ENCODE results near the gene FANCE.

The FANCE gene

DNA sequence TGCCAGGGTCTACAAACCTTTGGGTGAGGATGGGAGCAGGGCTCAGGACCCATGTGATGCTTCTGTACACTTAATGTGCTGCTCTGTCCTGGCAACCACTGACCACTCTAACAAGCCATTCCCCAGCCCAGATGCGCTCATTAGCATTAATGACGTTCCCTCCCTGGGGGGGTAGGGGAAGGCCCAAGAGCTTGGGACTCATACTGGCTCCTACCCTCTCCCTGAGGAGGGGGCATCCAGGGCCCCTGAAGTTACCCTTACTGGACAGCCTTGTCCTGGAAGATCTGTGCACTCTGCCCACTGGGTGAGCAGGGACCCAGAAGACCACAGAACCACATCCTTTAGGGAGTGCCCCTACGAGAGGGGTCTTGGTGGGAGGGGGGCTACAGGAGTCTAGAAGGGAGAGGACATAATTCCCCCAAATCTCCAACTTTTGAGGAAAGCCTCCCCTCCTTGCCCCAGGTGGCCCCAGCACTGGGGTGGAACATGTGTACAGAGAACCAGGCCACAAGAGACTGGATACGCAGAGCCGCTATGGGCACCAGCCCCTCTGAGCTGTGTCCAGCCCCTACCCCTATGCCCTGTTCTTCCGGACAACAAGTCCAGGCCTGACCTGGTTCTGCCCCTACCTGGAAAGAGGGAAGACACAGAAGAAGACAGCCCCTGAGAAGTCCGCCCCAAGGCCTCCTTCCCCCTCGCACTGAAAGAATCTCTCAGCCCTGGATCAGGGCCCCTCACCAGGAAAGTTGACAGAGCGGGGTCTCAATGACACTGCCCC lies 43.3 kb downstream of the FANCE start:
- TF ChIP-seq, protein P1, sequence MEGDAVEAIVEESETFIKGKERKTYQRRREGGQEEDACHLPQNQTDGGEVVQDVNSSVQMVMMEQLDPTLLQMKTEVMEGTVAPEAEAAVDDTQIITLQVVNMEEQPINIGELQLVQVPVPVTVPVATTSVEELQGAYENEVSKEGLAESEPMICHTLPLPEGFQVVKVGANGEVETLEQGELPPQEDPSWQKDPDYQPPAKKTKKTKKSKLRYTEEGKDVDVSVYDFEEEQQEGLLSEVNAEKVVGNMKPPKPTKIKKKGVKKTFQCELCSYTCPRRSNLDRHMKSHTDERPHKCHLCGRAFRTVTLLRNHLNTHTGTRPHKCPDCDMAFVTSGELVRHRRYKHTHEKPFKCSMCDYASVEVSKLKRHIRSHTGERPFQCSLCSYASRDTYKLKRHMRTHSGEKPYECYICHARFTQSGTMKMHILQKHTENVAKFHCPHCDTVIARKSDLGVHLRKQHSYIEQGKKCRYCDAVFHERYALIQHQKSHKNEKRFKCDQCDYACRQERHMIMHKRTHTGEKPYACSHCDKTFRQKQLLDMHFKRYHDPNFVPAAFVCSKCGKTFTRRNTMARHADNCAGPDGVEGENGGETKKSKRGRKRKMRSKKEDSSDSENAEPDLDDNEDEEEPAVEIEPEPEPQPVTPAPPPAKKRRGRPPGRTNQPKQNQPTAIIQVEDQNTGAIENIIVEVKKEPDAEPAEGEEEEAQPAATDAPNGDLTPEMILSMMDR (IDR thresholded peaks at IDR 0.05; ENCODE audit: borderline replicate concordance, insufficient read depth, low read depth, low read length): no peak
- no peak overlapping the region for H3K4me3 ChIP-seq (ENCODE audit: low read depth, low read length)

DNA sequence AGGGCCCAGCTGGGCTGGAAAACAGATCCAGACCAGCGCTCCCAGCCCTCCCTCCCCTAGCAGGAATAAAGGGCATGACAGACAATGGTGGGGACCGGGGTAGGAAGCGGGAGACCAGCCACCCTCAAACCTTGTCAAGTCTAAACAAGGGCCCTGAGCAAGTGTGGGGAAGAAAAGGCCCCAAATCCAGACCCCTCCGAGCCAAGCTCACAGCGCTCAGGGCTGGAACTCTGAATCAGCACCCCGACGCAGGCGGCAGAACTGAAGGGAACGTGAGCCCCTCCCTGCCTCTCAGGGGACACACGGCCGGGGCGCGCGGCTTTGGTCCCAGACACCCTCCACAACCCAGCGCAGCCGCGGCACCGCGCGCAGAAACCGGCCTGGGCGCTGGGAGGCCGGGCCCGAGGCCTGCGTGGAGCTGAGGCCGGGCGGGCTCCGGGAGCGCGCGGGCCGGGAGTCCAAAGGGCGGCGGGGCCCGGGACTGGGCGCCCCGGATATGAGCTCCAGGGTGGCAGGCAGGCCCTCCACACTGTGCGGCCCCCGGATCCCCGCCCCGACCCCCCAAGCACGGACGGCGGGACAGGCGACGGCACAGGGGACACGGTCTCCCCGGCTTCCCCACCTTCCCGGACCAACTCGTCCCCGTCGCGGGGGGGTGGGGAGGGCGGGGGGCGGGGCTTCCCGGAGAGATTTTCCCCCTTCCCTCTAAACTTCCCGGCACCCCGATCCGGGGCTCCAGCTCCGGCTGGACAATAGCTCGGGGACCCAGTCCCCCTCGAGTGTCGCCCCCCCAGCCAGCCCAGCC lies 44.1 kb downstream of the FANCE start:
- no peak overlapping the region for H3K4me3 ChIP-seq (ENCODE audit: low read depth, low read length)
- TF ChIP-seq, protein P1 (IDR thresholded peaks at IDR 0.05; ENCODE audit: borderline replicate concordance, insufficient read depth, low read depth, low read length): no peak

DNA sequence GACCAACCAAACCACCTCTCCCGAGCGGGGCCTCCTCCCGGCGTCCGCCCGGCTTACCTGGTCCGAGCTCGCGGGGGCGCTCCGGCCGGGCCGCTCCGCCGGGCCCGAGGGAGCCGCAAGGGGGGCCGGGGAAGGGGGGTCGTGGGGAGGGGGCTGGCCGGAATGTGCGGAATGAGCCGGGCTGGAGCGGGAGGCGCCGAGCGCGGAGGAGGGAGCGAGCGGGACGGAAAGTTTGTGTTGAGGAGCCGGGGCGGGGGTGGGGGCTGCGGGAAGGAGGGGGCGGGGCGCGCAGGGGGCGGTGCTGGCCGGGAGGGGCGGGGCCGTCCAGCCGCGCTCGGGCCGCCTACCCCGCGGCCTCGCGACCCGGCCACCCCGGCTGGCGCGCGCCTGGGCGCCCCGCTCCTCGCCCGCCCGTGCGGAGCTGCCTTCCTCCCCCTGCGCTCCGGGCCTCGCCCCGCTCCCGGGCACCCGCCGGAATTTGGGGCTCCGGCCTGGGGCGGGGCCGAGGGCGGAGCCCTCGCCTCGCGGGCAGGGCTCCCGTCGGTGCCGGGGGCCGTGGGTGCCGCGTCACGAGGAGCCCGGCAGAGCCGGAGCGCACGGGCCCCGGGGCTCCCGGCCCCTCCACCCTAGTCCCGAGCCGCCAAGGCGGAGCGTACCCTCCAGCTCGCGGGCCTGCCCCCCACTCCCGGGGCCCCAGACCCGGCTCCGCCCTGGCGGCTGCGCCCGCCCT lies 44.9 kb downstream of the FANCE start, which contains the start of gene TEAD3:
TEAD3 (minus strand) TSS at position 239 of the 730 bp plus-strand sequence.
- TF ChIP-seq, protein P1 (IDR thresholded peaks at IDR 0.05; ENCODE audit: borderline replicate concordance, insufficient read depth, low read depth, low read length): 0 out of 2 replicates have a peak, but pooled peaks have one; percentile 15

DNA sequence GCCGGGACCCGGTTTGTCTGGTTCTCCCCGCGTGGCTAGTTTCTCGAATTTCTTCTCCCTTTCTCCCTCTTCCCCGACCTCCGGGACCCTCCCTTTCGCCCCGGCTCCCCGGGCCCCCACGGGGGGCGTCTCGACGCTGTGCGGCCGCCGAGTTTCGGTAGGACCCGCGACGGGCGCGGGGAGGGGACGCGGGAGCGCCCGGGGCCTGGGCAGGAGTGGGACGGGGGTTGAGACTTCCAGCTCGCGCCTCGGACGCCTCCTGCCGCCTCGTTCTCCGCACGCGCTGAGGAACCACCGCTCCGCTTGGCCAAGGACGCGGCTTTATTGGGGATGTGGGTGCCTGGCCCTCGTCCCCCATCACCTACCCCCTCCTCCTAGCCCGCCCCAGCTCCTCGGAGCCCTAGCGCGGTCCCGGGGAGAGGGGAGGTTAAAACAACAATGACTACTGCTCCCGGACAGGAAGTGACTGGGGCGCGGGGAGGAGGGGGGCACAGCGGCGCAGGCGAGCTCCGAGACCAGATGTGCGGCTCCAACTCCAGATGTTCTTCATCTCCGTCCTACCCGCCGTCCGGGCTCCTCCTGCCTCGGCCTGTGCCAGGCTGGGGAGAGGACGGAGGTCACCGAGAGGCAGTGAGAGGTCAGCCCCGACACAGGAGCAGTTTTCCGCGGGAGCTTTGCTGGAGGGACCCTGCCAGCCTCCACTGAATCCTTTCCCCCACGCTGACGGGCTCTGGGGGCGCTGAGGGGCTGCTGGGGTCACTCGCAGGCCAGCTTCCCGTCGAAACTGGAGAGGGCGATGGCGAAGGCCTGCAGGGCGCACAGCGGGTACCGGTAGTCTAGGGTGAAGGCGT lies 45.7 kb downstream of the FANCE start:
- peak overlapping the region; percentile 28 for H3K4me3 ChIP-seq (ENCODE audit: low read depth, low read length)
- TF ChIP-seq, protein P1 (IDR thresholded peaks at IDR 0.05; ENCODE audit: borderline replicate concordance, insufficient read depth, low read depth, low read length): no peak

More for the DNA sequence above, 44.9 kb downstream of the FANCE start, which contains the start of gene TEAD3:
- peak within 1 kb of the TSS; percentile 28 for H3K4me3 ChIP-seq (ENCODE audit: low read depth, low read length)

DNA sequence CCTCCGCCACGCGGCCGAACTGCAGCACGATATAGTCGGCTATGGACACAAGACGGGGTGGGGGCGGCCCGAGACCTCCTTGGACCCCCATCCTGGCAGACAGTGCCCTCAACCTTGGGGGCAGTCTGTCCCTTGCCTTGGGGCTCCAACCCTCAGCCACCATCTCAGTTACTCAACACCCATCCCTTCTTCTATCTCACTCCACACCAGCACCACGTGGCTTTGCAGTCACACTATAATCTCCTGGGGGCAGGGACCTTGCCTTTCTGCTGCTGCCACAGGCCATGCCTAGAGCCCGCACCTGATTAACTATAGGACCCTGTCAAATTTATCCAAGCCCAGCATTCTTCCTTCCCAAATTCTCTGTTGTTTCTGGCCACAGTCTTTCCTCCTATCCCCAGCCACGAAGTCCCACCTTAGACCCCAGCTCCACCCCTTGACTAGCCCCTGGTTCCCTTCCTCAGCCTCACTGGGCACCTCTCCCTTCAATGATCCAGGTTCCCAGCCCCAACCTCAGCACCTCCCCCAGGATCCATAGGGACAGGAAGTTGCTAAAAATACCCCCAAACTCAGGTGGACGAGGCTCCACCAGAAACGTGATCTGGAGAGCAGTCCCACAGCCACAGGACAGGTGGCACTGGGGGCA lies 46.4 kb downstream of the FANCE start:
- no peak overlapping the region for H3K4me3 ChIP-seq (ENCODE audit: low read depth, low read length)
- TF ChIP-seq, protein P1 (IDR thresholded peaks at IDR 0.05; ENCODE audit: borderline replicate concordance, insufficient read depth, low read depth, low read length): no peak

DNA sequence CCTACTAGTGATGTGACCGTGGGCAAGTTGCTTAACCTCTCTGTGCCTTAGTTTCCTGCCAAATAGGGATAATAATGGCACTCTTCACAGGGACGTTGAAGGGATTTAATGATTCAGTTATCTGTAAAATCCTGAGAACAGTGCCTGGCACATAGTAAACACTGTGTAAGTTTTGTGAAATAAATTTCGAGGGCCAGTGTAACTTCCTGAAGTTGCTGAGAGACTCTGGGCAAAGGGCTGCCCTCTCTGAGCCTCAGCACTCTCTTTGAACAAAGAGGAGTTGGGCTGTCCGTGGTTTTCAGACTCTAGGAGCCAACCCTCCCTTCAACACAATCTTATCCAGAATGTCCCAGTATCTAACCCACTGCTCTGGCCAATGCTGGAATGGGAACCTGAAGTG lies 47.2 kb downstream of the FANCE start:
- H3K4me3 ChIP-seq (ENCODE audit: low read depth, low read length): no peak overlapping the region
- TF ChIP-seq, protein P1 (IDR thresholded peaks at IDR 0.05; ENCODE audit: borderline replicate concordance, insufficient read depth, low read depth, low read length): no peak
